Retinal pigment epithelial cell (primary cell): ENCODE data around the gene MT1B.

Source experiments
- DNase-seq: peaks from one replicate; pipeline ENCODE4 v3.0.0-alpha.2; 2010; ENCODE audit warnings: low read depth
- H3K4me3 ChIP-seq: 2 replicates; pipeline ENCODE4 v1.5.1; 2011; ENCODE audit warnings: mild to moderate bottlenecking, low read length, control low read depth, moderate library complexity
- TF ChIP-seq, protein P1 (sequence below): conservative IDR thresholded peaks from 2 replicates; pipeline ENCODE4 v1.5.1; 2011; ENCODE audit warnings: low read depth, low read length, control low read depth, inconsistent platforms

Gene MT1B

DNA sequence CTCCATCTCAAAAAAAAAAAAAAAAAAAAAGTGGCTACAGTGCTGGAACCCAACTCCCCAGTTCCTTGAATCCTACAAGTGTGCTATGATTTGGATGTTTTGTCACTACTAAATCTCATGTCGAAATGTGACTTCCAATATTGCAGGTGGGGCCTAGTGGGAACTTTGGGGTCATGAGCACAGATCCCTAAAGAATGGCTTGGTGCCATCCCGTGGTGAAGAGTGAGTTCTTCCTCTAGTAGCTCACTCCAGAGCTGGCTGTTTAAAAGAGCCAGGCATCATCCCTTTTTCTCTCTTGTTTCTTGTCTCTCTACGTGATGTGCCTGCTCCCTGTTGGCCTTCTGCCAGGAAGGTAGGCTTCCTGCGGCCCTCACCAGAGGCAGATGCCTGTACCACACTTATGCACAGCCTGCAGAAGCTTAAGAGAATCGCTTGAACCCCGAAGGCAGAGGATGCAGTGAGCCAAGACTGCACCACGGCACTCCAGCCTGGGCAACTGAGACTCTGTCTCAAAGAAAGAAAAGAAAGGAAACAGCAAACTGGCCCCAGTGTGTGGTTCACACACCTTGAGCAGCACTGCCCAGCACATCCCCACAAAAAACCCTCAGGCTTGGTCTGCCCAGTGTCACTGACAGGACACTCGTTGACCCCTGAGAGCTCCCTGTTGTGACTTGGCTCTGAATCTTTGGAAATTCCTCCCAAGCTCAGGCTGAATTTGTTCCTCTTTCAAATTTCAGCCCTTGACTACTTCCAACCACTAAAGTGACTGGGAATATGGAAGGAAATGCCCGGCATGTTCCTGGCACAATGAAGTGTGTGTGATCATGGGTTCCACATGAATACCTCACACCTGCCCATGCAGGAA lies 23.0 kb upstream of the MT1B start:
- no peak for DNase-seq
- TF ChIP-seq, protein P1, sequence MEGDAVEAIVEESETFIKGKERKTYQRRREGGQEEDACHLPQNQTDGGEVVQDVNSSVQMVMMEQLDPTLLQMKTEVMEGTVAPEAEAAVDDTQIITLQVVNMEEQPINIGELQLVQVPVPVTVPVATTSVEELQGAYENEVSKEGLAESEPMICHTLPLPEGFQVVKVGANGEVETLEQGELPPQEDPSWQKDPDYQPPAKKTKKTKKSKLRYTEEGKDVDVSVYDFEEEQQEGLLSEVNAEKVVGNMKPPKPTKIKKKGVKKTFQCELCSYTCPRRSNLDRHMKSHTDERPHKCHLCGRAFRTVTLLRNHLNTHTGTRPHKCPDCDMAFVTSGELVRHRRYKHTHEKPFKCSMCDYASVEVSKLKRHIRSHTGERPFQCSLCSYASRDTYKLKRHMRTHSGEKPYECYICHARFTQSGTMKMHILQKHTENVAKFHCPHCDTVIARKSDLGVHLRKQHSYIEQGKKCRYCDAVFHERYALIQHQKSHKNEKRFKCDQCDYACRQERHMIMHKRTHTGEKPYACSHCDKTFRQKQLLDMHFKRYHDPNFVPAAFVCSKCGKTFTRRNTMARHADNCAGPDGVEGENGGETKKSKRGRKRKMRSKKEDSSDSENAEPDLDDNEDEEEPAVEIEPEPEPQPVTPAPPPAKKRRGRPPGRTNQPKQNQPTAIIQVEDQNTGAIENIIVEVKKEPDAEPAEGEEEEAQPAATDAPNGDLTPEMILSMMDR, result no peak
- no peak overlapping the region for H3K4me3 ChIP-seq

DNA sequence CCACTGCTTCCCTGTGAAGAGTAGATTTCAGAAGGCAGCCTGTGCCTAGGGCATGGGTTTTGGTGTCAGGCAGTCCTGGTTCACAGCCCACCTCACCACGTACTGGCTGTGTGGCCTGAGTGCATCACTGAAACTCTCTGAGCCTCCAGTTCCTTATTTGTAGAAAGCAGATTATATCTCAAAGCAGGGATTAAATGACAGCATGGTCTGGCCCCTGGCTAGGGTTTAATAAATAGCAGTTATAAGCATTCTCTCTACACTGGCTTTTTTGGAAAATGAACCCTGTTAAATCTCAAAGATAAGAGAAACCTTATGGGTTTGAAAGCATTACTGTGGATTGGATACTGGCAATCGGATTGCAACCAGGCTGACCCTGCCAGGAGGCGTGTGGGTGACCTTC lies 22.2 kb upstream of the MT1B start:
- no peak for DNase-seq
- TF ChIP-seq, protein P1, result no peak
- no peak overlapping the region for H3K4me3 ChIP-seq

DNA sequence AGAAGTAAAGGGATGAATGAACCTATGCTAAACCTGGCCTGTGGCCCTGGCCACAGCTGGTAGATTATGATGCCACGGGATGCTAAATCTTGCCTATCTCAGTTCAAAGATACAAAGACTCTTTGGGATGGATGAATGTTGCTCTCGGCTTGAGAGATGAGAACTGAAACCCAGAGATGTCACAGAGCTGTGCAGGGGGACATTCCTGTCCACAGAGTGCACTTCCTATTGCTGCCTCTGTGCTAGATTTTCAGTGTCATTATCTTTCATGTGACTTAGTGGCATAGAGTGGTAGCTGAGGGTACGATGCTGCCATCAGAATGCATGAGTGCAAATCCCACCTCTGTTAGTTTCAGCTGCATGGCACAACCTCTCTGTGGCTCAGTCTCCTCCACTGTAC lies 21.6 kb upstream of the MT1B start:
- TF ChIP-seq, protein P1, result no peak
- no peak overlapping the region for H3K4me3 ChIP-seq
- DNase-seq, result no peak

DNA sequence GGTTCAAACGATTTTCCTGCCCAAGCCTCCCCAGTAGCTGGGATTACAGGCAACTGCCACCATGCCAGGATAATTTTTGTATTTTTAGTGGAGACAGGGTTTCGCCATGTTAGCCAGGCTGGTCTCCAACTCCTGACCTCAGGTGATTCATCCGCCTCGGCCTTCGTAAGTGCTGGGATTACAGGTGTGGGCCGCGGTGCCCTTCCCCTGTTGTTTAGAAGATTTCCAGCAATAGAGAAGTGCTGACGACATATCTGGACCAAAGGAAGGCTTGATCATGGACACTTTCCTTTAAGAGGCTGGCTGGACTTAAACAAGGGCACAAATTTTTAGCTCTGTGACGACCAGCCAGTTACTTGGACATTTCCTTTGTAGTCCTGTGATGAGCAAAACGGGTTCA lies 20.5 kb upstream of the MT1B start:
- H3K4me3 ChIP-seq, result no peak overlapping the region
- TF ChIP-seq, protein P1, result no peak
- DNase-seq, result no peak

DNA sequence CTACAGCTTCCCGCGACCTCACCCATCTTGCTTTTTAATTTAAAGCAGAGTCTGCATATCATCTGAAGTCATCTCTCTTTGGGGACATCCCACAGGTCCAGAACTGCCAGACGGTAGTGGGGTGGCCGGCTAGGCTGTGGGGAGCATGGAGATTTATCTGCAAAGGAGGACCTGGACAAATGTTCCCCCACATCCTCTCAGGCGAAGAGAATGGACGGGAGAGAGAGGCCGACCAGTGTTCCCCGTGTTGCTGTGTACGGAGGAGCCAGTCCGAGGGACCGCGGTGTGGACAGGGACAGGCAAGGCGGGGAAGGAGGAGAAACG lies 19.9 kb upstream of the MT1B start:
- DNase-seq, result no peak
- TF ChIP-seq, protein P1, result no peak
- H3K4me3 ChIP-seq, result peak overlapping the region; percentile 39

DNA sequence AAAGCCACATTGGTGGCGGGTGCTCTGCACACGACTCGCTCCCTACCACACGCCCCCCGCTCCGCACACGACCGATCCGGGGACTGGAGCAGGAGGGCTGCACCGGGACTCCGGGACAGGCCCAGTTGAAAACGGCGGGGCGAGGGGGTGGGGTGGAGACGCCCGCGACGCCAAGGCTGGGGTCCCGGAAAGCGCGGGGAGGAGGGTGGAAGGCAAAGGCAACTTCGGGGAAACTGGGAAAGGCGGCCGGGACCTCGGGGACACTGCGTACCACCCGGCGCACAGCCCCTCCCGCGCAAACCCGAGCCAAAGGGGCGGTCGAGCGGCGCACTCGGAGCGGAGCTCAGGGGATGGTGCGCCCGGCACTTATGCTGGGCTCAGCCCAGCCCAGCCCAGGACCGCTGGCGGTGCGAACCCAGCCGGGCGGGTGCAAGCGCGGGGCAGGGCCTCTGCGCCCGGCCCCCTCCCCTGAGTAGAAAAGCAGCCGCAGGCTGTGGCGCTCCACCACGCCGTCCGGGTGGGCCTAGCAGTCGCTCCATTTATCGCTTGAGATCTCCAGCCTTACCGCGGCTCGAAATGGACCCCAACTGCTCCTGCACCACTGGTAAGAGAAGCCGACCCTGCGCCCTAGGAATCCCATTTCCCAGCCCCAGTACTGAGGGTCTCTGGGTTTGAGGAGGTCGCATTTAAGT lies 19.4 kb upstream of the MT1B start, which contains the start of gene MT1M:
TSS of gene MT1M (plus strand) at position 504 of the 692 bp plus-strand sequence. CDS start at position 577, 73 bp downstream.
- DNase-seq, result no peak

More for the DNA sequence above, 19.4 kb upstream of the MT1B start, which contains the start of gene MT1M:
- TF ChIP-seq, protein P1, result no peak
- H3K4me3 ChIP-seq, result peak within 1 kb of the TSS; percentile 39
